HUES48 (cell line): Measurements from ENCODE around the gene FAM171A2.
"Not testable (repeated sequence)": the region's sequence is repeated elsewhere in the genome, so short reads cannot be mapped to it uniquely, and the experiment has no call there.

Source experiments
- H3K27ac ChIP-seq: one replicate; pipeline ENCODE4 v1.7.0; 2013; ENCODE audit warnings: low read depth, low read length, inconsistent platforms
- H3K27me3 ChIP-seq: 2 replicates; pipeline ENCODE4 v1.6.1; 2013; ENCODE audit warnings: mild to moderate bottlenecking, low read length; ENCODE audit not compliant: control insufficient read depth, insufficient read depth
- H3K36me3 ChIP-seq: 2 replicates; pipeline ENCODE4 v1.6.1; 2013; ENCODE audit warnings: low read length; ENCODE audit not compliant: control insufficient read depth, insufficient read depth
- H3K4me1 ChIP-seq: 2 replicates; pipeline ENCODE4 v1.6.1; 2013; ENCODE audit warnings: mild to moderate bottlenecking, low read length; ENCODE audit not compliant: control insufficient read depth, insufficient read depth
- H3K4me3 ChIP-seq: 2 replicates; pipeline ENCODE4 v1.5.1; 2013; ENCODE audit warnings: mild to moderate bottlenecking, low read depth, low read length
- H3K9ac ChIP-seq: 2 replicates; pipeline ENCODE4 v1.6.1; 2013; ENCODE audit warnings: mild to moderate bottlenecking, low read depth, low read length, moderate library complexity
- H3K9me3 ChIP-seq: 2 replicates; pipeline ENCODE4 v1.6.1; 2013; ENCODE audit warnings: low read length; ENCODE audit not compliant: control insufficient read depth, insufficient read depth

Gene FAM171A2

GRCh38 chr17:44329516-44329915 lies 34.1 kb downstream of the FAM171A2 start:
- not testable (repeated sequence) for H3K9me3 ChIP-seq, H3K4me3 ChIP-seq, H3K9ac ChIP-seq, H3K4me1 ChIP-seq, H3K36me3 ChIP-seq, H3K27ac ChIP-seq, H3K27me3 ChIP-seq

- H3K27me3 ChIP-seq, result no peaks in the 10 kb centered on the region; the same call in 1 of the 2 replicates
- no peaks in the 10 kb centered on the region for H3K4me1 ChIP-seq
- H3K36me3 ChIP-seq, result no peaks in the 10 kb centered on the region
- H3K9me3 ChIP-seq, result no peaks in the 10 kb centered on the region
- H3K9ac ChIP-seq, result no peak overlapping the region
- no peak overlapping the region for H3K4me3 ChIP-seq
- H3K27ac ChIP-seq, result no peak overlapping the region
Measured at GRCh38 chr17:44327715-44328449, 35.8 kb downstream of the FAM171A2 start.

- Histone ChIP-seq H3K27me3 (no peaks in the 10 kb centered on the region; the same call in 1 of the 2 replicates), H3K4me3 (no peak overlapping the region; the same call in 1 of the 2 replicates)
Measured at GRCh38 chr17:44326861-44327444, 36.7 kb downstream of the FAM171A2 start.

GRCh38 chr17:44324571-44325275 lies 38.9 kb downstream of the FAM171A2 start, which contains the start of gene SLC25A39:
SLC25A39 (minus strand) TSS chr17:44324823; CDS start chr17:44323562, 1,261 bp downstream.
- no peaks in the 10 kb centered on the region for H3K9me3 ChIP-seq
- H3K4me3 ChIP-seq, result peak within 1 kb of the TSS; percentile 77
- peak within 1 kb of the TSS; percentile 37 for H3K27ac ChIP-seq
- H3K36me3 ChIP-seq, result peaks cover 29% of the 10 kb centered on the region
- H3K9ac ChIP-seq, result peak within 1 kb of the TSS; percentile 43; the same call in 1 of the 2 replicates
- no peaks in the 10 kb centered on the region for H3K4me1 ChIP-seq
- no peaks in the 10 kb centered on the region; the same call in 1 of the 2 replicates for H3K27me3 ChIP-seq

More at GRCh38 chr17:44326861-44327444, 36.7 kb downstream of the FAM171A2 start:
- H3K36me3 ChIP-seq, result peaks cover 7% of the 10 kb centered on the region
- no peaks in the 10 kb centered on the region for H3K4me1 ChIP-seq
- H3K9ac ChIP-seq, result no peak overlapping the region
- no peaks in the 10 kb centered on the region for H3K9me3 ChIP-seq
- H3K27ac ChIP-seq, result no peak overlapping the region

GRCh38 chr17:44324092-44324570 lies 39.5 kb downstream of the FAM171A2 start:
- Histone ChIP-seq H3K4me3 (peak overlapping the region; percentile 77), H3K4me1 (no peaks in the 10 kb centered on the region), H3K9me3 (no peaks in the 10 kb centered on the region), H3K27ac (peak overlapping the region; percentile 37), H3K9ac (peak overlapping the region; percentile 32; the same call in 1 of the 2 replicates), H3K36me3 (peaks cover 35% of the 10 kb centered on the region), H3K27me3 (no peaks in the 10 kb centered on the region; the same call in 1 of the 2 replicates)

GRCh38 chr17:44323359-44324091 lies 40.1 kb downstream of the FAM171A2 start:
- Histone ChIP-seq H3K27me3 (no peaks in the 10 kb centered on the region; the same call in 1 of the 2 replicates), H3K4me1 (no peaks in the 10 kb centered on the region), H3K36me3 (peaks cover 35% of the 10 kb centered on the region), H3K9me3 (no peaks in the 10 kb centered on the region), H3K27ac (no peak overlapping the region), H3K9ac (peak overlapping the region; percentile 32; the same call in 1 of the 2 replicates), H3K4me3 (peak overlapping the region; percentile 77)

- Histone ChIP-seq H3K4me1 (no peaks in the 10 kb centered on the region), H3K36me3 (peaks cover 35% of the 10 kb centered on the region), H3K9ac (no peak overlapping the region)
Measured at GRCh38 chr17:44322236-44322895, 41.3 kb downstream of the FAM171A2 start.

GRCh38 chr17:44321246-44322120 lies 42.2 kb downstream of the FAM171A2 start:
- Histone ChIP-seq H3K27ac (no peak overlapping the region), H3K9me3 (no peaks in the 10 kb centered on the region), H3K4me1 (no peaks in the 10 kb centered on the region), H3K4me3 (no peak overlapping the region), H3K36me3 (peaks cover 35% of the 10 kb centered on the region), H3K27me3 (peaks cover 6% of the 10 kb centered on the region), H3K9ac (no peak overlapping the region)

More at GRCh38 chr17:44322236-44322895, 41.3 kb downstream of the FAM171A2 start:
- Histone ChIP-seq H3K9me3 (no peaks in the 10 kb centered on the region), H3K27ac (no peak overlapping the region), H3K4me3 (no peak overlapping the region), H3K27me3 (peaks cover 3% of the 10 kb centered on the region)

GRCh38 chr17:44320066-44320465 lies 43.6 kb downstream of the FAM171A2 start:
- peaks cover 12% of the 10 kb centered on the region for H3K27me3 ChIP-seq
- H3K27ac ChIP-seq, result no peak overlapping the region
- H3K9ac ChIP-seq, result no peak overlapping the region
- H3K4me3 ChIP-seq, result no peak overlapping the region
- H3K4me1 ChIP-seq, result no peaks in the 10 kb centered on the region
- peaks cover 35% of the 10 kb centered on the region for H3K36me3 ChIP-seq
- H3K9me3 ChIP-seq, result no peaks in the 10 kb centered on the region
